GM20431 (cell line): ENCODE measurements around the gene BAG2.

Source experiments
- in situ Hi-C: fragments of 300-500 bp; cut with MseI, MboI; formaldehyde crosslinking; loops from one replicate; pipeline ENCODE4 v1.15.0; 2020; ENCODE audit warnings: low sequenced_read_pairs; ENCODE audit not compliant: unreplicated experiment

Gene BAG2

GRCh38 chr6:57217270-57217669 lies 45.1 kb downstream of the BAG2 start:
- in situ Hi-C loops = no loop called here

GRCh38 chr6:57220083-57220703 lies 48.1 kb downstream of the BAG2 start:
- in situ Hi-C loops = no loop called here

DNA sequence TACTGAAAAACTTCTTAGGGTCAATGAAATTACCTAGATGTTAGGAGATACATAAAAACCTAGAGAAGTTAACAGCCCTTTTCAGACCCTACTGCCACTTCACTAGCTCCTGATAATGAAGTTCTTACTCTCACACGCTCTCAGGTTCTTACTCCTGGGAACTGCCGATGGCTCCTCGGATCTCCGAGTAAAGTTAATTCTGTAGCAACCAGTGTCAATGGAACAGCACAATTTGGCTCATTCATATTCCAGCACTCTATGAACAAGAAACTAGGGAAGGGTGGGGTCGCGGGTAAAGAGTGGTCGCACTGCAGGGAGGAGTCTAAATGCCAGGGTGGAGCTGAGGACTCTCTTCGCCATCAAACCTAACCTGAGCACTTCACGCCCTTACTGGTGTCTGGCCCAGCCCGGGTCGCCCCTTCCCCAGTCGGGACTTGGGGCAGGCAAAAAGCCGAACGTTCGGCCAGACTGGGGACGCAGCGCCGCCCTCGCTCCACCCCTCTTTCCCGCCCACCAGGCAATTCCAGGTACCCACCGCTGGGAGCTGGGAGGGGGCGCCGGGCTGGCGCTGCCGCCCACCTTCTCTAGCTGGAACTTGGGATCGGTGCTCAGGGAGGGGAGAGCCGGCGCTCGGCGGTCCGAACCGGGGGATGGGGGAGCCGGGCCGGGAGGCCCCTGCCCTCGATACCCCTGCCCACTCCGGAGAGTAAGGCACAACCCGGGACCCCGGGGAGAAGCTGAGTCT lies 49.2 kb downstream of the BAG2 start:
- in situ Hi-C loops = no loop called here

GRCh38 chr6:57221936-57222742 lies 50.0 kb downstream of the BAG2 start, which contains the start of gene RAB23:
Gene RAB23 (minus strand): TSS chr6:57222307. CDS start chr6:57210380, 11,927 bp downstream.
- in situ Hi-C loops = no loop called here

DNA sequence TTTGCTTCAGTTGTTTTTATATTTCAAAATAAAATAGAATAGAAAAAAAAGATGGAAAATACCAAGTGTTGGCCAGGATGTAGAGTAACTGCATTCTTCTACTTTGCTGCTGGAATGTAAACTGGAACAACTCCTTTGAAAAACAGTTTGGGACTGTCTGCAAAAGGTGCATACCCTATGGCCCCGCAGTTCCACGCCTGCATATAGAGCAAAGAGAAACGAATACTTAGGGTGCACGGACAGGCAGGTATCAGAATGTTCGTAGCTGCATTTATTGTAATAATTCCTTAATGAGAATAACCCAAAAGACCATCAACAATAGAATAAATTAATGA lies 50.6 kb downstream of the BAG2 start:
- in situ Hi-C loops = no loop called here

- in situ Hi-C loops = no loop called here
Measured at GRCh38 chr6:57224769-57225515, 52.8 kb downstream of the BAG2 start.

DNA sequence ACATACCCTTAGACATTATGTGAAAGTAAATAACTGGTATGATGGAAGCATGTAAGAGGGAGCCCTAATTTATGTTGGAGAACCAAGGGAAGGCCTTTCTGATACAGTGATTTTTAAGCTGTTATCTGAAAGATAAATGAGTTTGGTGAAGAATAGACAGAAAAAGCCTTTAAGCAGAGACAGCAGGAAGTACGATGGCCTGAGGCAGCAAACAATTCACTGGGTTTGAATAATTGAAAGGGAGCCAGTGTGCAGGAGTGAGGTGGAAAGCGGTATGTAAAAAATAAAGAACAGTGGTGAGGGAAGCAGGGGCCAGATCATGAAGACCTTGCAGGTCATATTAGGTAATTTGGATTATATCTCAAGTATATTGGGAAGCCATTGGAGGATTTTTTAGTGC lies 54.1 kb downstream of the BAG2 start:
- in situ Hi-C loops = no loop called here
